Spleen (tissue), 7 donors: ENCODE results near the gene GJB1.

ENCODE experiments used
- CTCF ChIP-seq, 11 experiments: fragments of 200-600 bp in 7 of 11; fragments of 450-650 bp in 4 of 11; sonication (generic) in 4 of 11; IDR thresholded peaks in 8 of 11; conservative IDR thresholded peaks in 3 of 11; 1 replicate in 7 of 11; 2 replicates in 4 of 11; pipeline versions ENCODE4 v1.4.0 to v1.8.0; 2016 to 2021; ENCODE audit warnings: antibody characterized with exemption in 11 of 11, inconsistent platforms in 4 of 11, mild to moderate bottlenecking in 1 of 11
- POLR2A ChIP-seq, 3 donors: fragments of 450-650 bp; IDR thresholded peaks; one replicate each; pipeline ENCODE4 v1.5.1; 2017; ENCODE audit warnings: antibody characterized with exemption in 3 of 3, mild to moderate bottlenecking in 1 of 3
- POLR2AphosphoS5 ChIP-seq, 3 donors: sonication (generic); formaldehyde crosslinking; IDR thresholded peaks; one replicate each; pipeline ENCODE4 v1.5.1; 2017; ENCODE audit warnings: antibody characterized with exemption in 3 of 3
- donor health status: DM: no; HTN: no; CAD: no; lungs with moderate emphysema.
- donor health status: DM: no; HTN: no; CAD: no.
- donor health status: DM: no; HTN: no; CAD: no.

GRCh38 chrX:71195964-71196649 lies 26.9 kb upstream of the GJB1 start:
- TF ChIP-seq CTCF (IDR thresholded peaks at IDR 0.05 in 8 of 11, conservative IDR thresholded peaks at IDR 0.05 in 3 of 11) (no peak), POLR2AphosphoS5 (IDR thresholded peaks at IDR 0.05) (no peak), POLR2A (IDR thresholded peaks at IDR 0.05) (no peak)
